H1 (cell line): Measurements from ENCODE around the gene ZC3H18. TPM values are rescaled to one million over a fixed set of nuclear protein-coding genes. Genes with fewer than 3 reads are reported as not detected.

ENCODE experiments used
- ASH2L ChIP-seq: fragments of 200-600, 300-600 bp; sonication (generic); IDR thresholded peaks from one replicate; pipeline ENCODE4 v1.7.1; 2017; ENCODE audit warnings: low read length
- CEBPB ChIP-seq: IDR thresholded peaks from 2 replicates; pipeline ENCODE4 v1.6.1; 2012; ENCODE audit warnings: low read depth, low read length
- EGR1 ChIP-seq: IDR thresholded peaks from 2 replicates; pipeline ENCODE4 v1.6.1; 2011; ENCODE audit warnings: low read depth, low read length, borderline replicate concordance
- GABPA ChIP-seq: IDR thresholded peaks from 2 replicates; pipeline ENCODE4 v1.6.1; 2011; ENCODE audit warnings: mild to moderate bottlenecking, low read length, moderate library complexity, borderline replicate concordance; ENCODE audit not compliant: insufficient read depth
- KDM5A ChIP-seq: fragments of 200-600 bp; IDR thresholded peaks from 2 replicates; pipeline ENCODE4 v1.7.1; 2012; ENCODE audit warnings: mild to moderate bottlenecking, low read length, inconsistent platforms, mixed read lengths
- NANOG ChIP-seq: IDR thresholded peaks from 2 replicates; pipeline ENCODE4 v1.6.1; 2011; ENCODE audit warnings: low read length, low read depth, mild to moderate bottlenecking, inconsistent platforms; ENCODE audit not compliant: insufficient read depth, poor library complexity, severe bottlenecking
- NRF1 ChIP-seq: IDR thresholded peaks from 2 replicates; pipeline ENCODE4 v1.6.1; 2011; ENCODE audit warnings: mild to moderate bottlenecking, low read depth, low read length, improper control_type of control experiment
- POLR2A ChIP-seq, 2 experiments: IDR thresholded peaks; 1 replicate in 1 of 2; 2 replicates in 1 of 2; pipeline ENCODE4 v1.6.1; 2011; ENCODE audit warnings: low read depth in 2 of 2, low read length in 2 of 2, mild to moderate bottlenecking in 2 of 2; ENCODE audit errors: control extremely low read depth in 1 of 2
- RNF2 ChIP-seq: fragments of 200-900, 300-1000 bp; sonication (generic); IDR thresholded peaks from 2 replicates; pipeline ENCODE4 v1.7.1; 2016; ENCODE audit warnings: borderline replicate concordance, low read depth, mild to moderate bottlenecking, antibody characterized with exemption, low read length; ENCODE audit not compliant: poor library complexity, severe bottlenecking; ENCODE audit errors: missing control alignments
- SIN3A ChIP-seq, 2 experiments: IDR thresholded peaks in 1 of 2; conservative IDR thresholded peaks in 1 of 2; 2 replicates each; pipeline ENCODE4 v1.6.1; 2011 to 2012; ENCODE audit warnings: low read length in 2 of 2, improper control_type of control experiment in 1 of 2, low read depth in 1 of 2, mild to moderate bottlenecking in 1 of 2
- SIX5 ChIP-seq: IDR thresholded peaks from 2 replicates; pipeline ENCODE4 v1.6.1; 2011; ENCODE audit warnings: mild to moderate bottlenecking, low read depth, low read length
- SP1 ChIP-seq: IDR thresholded peaks from 2 replicates; pipeline ENCODE4 v1.6.1; 2011; ENCODE audit warnings: low read depth, low read length
- TEAD4 ChIP-seq: IDR thresholded peaks from 2 replicates; pipeline ENCODE4 v1.6.1; 2012; ENCODE audit warnings: low read depth, low read length, inconsistent platforms, mixed read lengths
- polyA plus RNA-seq, 7 experiments: library from polyadenylated mRNA; depleted of rRNA in 3 of 7; stranded (reverse) in 5 of 7; unstranded in 2 of 7; fragments of >200 nt in 5 of 7; fragments of 200-250 nt in 2 of 7; gene quantifications; 1 replicate in 5 of 7; 2 replicates in 1 of 7; 4 replicates in 1 of 7; pipeline versions ENCODE4 v1.2.1 to v1.2.3, GENCODE V29; 2011 to 2013; ENCODE audit warnings: missing spikeins in 2 of 7, mixed read lengths in 2 of 7
- total RNA-seq: library from RNA; stranded (reverse); fragmentation: NEBNext Ultra II Directional; extraction: Animal tissue kit (Norgen Biotek cat#: 25700); gene quantifications from 2 replicates; pipeline ENCODE4 v1.2.1, GENCODE V29; 2021
- TF ChIP-seq, protein P1 (sequence below), 3 experiments: IDR thresholded peaks; 1 replicate in 2 of 3; 2 replicates in 1 of 3; pipeline versions ENCODE4 v1.5.1 to v1.6.1; 2011; ENCODE audit warnings: low read length in 3 of 3, mild to moderate bottlenecking in 3 of 3, inconsistent platforms in 2 of 3, low read depth in 1 of 3, moderate library complexity in 1 of 3; ENCODE audit not compliant: insufficient read depth in 1 of 3; ENCODE audit errors: control extremely low read depth in 1 of 3

Gene ZC3H18
- total and polyA plus RNA-seq, 2 of the 8 experiments (the other 6 are each of a cell fraction or from before 2014, with no cell fraction given) = 12.1 to 73.2 TPM

- no peak for TF ChIP-seq KDM5A
- no peak for TF ChIP-seq TEAD4
- peak; percentile 69 for TF ChIP-seq CEBPB
- no peak for TF ChIP-seq SIX5
- TF ChIP-seq POLR2A (IDR thresholded peaks at IDR 0.05; ENCODE audit: control extremely low read depth in 1 of 2, low read depth in 2 of 2, low read length in 2 of 2) = peak in 1 of 2 experiments; percentile 2; a peak in 1 of 3 replicates
- TF ChIP-seq SIN3A (conservative IDR thresholded peaks at IDR 0.05 in 1 of 2, IDR thresholded peaks at IDR 0.05 in 1 of 2; ENCODE audit: low read depth in 1 of 2, low read length in 2 of 2) = peak; percentile 40 to 63; a peak in 1 of 4 replicates
- no peak for TF ChIP-seq RNF2
- TF ChIP-seq GABPA = no peak
- TF ChIP-seq NRF1 = no peak
- TF ChIP-seq NANOG = no peak
- TF ChIP-seq EGR1 = peak; percentile 85; the same call in 1 of the 2 replicates
- TF ChIP-seq, protein P1, sequence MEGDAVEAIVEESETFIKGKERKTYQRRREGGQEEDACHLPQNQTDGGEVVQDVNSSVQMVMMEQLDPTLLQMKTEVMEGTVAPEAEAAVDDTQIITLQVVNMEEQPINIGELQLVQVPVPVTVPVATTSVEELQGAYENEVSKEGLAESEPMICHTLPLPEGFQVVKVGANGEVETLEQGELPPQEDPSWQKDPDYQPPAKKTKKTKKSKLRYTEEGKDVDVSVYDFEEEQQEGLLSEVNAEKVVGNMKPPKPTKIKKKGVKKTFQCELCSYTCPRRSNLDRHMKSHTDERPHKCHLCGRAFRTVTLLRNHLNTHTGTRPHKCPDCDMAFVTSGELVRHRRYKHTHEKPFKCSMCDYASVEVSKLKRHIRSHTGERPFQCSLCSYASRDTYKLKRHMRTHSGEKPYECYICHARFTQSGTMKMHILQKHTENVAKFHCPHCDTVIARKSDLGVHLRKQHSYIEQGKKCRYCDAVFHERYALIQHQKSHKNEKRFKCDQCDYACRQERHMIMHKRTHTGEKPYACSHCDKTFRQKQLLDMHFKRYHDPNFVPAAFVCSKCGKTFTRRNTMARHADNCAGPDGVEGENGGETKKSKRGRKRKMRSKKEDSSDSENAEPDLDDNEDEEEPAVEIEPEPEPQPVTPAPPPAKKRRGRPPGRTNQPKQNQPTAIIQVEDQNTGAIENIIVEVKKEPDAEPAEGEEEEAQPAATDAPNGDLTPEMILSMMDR (IDR thresholded peaks at IDR 0.05; ENCODE audit: control extremely low read depth in 1 of 3, insufficient read depth in 1 of 3, low read depth in 1 of 3, low read length in 3 of 3) = no peak
- TF ChIP-seq ASH2L = no peak
- TF ChIP-seq SP1 = no peak; the same call in 1 of the 2 replicates
Observed at GRCh38 chr16:88634141-88634993, 64.2 kb downstream of the ZC3H18 start (continued).
